SK-N-SH treated with all-trans-retinoic acid at 6 μM for 48 hours (cell line): Measurements from ENCODE around the gene DLG1.

Experiments
- CSDC2 ChIP-seq: fragments of 250-450 bp; sonication (Bioruptor Pico); IDR thresholded peaks from 2 replicates; pipeline ENCODE4 v1.5.0; 2020; ENCODE audit warnings: mild to moderate bottlenecking, moderate library complexity
- PPARA ChIP-seq: fragments of 250-450 bp; sonication (Bioruptor Pico); IDR thresholded peaks from 2 replicates; pipeline ENCODE4 v1.5.0; 2020; ENCODE audit warnings: mild to moderate bottlenecking, borderline replicate concordance
- RARB ChIP-seq: fragments of 250-450 bp; sonication (Bioruptor Pico); IDR thresholded peaks from 2 replicates; pipeline ENCODE4 v1.8.0; 2021; ENCODE audit warnings: mild to moderate bottlenecking, moderate library complexity
- ZC3H10 ChIP-seq: fragments of 250-450 bp; sonication (Bioruptor Pico); IDR thresholded peaks from 2 replicates; pipeline ENCODE4 v1.5.1; 2021; ENCODE audit warnings: mild to moderate bottlenecking, moderate library complexity
- ZFP3 ChIP-seq: fragments of 250-450 bp; sonication (Bioruptor Pico); IDR thresholded peaks from 2 replicates; pipeline ENCODE4 v1.5.0; 2020; ENCODE audit warnings: mild to moderate bottlenecking, moderate library complexity
- TF ChIP-seq, protein P1 (sequence below): fragments of 250-450 bp; sonication (Bioruptor Pico); IDR thresholded peaks from 2 replicates; pipeline ENCODE4 v1.8.0; 2020; ENCODE audit warnings: mild to moderate bottlenecking, moderate library complexity, borderline replicate concordance
- TF ChIP-seq, protein P2 (sequence below): fragments of 250-450 bp; sonication (Bioruptor Pico); IDR thresholded peaks from 2 replicates; pipeline ENCODE4 v1.5.1; 2020; ENCODE audit warnings: low read depth, mild to moderate bottlenecking, moderate library complexity

DNA sequence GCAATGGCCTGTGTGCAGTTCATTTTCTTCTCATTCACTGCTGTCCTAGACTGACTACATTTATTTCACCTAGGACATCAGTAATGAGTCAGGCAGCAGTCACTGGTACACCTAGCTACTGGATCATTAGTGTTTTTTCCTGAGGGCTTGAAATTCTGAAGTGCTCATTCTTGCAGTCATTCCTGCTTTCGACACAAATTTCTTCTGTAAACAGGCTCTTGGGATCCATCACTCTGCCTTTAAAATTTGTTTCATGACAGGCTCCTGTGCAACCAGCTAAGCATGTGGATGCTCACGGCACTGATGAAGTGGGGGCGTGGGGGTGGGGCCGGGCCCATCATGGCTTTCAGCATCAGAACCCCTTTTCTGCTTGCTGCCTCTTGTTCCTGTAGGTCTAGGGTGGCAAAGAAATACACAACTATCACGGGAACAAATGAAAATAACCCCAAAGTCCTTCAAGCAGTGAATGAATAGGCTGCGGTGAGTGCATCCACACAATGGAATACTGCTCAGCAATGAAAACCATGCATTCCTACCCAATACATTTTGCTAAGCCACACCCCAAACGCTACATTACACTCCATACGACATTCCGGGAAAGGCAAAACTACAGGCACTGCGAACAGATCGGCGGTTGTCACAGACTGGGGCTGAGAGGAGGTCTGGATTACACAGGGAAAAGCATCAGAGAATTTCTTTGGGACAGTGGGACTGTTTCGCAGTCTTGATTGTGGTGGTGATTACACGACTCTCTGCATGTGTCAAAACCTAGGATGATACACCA lies 259.5 kb downstream of the DLG1 start:
- TF ChIP-seq CSDC2 (CRISPR knock-in tag), result no peak
- TF ChIP-seq, protein P1, sequence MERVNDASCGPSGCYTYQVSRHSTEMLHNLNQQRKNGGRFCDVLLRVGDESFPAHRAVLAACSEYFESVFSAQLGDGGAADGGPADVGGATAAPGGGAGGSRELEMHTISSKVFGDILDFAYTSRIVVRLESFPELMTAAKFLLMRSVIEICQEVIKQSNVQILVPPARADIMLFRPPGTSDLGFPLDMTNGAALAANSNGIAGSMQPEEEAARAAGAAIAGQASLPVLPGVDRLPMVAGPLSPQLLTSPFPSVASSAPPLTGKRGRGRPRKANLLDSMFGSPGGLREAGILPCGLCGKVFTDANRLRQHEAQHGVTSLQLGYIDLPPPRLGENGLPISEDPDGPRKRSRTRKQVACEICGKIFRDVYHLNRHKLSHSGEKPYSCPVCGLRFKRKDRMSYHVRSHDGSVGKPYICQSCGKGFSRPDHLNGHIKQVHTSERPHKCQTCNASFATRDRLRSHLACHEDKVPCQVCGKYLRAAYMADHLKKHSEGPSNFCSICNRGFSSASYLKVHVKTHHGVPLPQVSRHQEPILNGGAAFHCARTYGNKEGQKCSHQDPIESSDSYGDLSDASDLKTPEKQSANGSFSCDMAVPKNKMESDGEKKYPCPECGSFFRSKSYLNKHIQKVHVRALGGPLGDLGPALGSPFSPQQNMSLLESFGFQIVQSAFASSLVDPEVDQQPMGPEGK, result no peak
- no peak for TF ChIP-seq PPARA (CRISPR knock-in tag)
- no peak for TF ChIP-seq ZFP3 (CRISPR knock-in tag)
- no peak for TF ChIP-seq RARB (CRISPR knock-in tag)
- no peak for TF ChIP-seq ZC3H10 (CRISPR knock-in tag)
- TF ChIP-seq, protein P2, sequence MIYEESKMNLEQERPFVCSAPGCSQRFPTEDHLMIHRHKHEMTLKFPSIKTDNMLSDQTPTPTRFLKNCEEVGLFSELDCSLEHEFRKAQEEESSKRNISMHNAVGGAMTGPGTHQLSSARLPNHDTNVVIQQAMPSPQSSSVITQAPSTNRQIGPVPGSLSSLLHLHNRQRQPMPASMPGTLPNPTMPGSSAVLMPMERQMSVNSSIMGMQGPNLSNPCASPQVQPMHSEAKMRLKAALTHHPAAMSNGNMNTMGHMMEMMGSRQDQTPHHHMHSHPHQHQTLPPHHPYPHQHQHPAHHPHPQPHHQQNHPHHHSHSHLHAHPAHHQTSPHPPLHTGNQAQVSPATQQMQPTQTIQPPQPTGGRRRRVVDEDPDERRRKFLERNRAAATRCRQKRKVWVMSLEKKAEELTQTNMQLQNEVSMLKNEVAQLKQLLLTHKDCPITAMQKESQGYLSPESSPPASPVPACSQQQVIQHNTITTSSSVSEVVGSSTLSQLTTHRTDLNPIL (CRISPR knock-in tag), result no peak
